ENCODE data around the gene CETP. TPM values are rescaled to one million over a fixed set of nuclear protein-coding genes. Genes with fewer than 3 reads are reported as not detected.
A peak's percentile ranks its signal among the peaks of the same experiment; 100 is the strongest.

CETP gene
- total RNA-seq, 1 donor from 2014 or later: 0.13 TPM

DNA sequence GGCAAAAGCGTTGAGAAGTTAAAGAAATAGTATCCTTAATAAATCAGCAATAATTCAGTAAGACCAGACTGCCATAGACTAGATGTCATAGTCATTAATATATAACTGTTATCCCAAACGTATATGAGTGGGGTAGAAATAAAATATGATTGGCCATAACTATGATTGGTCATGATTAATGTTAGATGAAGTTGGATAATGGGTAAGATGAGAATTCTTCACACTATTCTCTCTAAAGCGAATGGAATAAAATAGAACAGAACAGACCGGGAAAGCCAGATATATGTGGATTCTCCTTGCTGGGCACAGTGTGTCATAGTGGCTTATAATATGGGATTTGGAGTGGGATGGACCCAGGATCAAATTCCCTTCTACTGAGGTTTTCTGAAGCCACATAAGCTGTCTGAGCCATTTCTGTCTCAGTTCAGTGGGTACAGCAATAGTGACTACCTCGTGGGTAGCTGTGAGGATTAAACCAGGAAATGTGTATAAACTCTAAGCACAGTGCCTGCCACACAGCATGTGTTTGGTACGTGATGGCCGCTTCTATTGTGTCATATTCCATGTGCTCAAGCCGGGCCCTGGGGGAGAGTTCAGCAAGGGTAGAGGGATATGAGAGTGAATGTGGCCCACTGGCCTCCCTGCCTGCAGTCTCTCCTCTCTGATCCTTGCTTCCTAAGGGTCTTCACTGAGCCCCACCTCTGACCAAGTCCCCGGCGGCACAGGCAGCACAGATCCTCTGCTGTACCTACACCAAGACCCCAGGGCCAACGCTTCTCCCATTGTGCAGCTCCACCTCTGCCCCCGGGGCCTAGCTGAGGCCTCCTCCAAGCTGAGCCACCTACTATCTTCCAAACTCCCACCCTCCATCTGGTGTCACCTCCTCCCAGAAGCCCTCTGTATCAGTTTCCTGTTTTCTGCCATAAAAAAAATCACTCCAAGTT lies 3.7 kb downstream of the CETP start:
- Mint-ChIP-seq H3K4me1 (peaks cover 12% of the 10 kb centered on the region), H3K27ac (peak overlapping the region; percentile 88)

DNA sequence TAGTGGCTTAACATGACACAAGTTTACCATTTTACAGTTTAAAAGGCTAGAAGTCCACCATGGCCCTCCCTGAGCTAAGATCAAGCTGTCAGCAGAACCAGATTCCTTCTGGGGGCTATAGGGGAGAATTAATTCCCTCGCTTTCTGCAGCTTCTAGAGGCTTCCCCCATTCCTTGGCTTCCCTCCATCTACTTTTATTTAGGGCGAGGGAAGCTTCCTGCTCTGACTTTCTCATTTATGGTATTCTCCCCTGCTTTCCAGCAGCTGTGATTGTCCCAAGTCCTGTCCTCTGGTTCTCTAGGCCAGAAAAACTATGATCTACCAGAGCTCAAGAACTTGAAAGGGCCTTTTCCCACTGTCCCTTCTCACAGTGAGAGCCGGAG lies 4.3 kb downstream of the CETP start:
- DNase-seq (ENCODE audit: low spot score in 2 of 2, unreplicated experiment in 2 of 2): no peak
- peak overlapping the region; percentile 88 for H3K27ac Mint-ChIP-seq
- TF ChIP-seq, protein P1, sequence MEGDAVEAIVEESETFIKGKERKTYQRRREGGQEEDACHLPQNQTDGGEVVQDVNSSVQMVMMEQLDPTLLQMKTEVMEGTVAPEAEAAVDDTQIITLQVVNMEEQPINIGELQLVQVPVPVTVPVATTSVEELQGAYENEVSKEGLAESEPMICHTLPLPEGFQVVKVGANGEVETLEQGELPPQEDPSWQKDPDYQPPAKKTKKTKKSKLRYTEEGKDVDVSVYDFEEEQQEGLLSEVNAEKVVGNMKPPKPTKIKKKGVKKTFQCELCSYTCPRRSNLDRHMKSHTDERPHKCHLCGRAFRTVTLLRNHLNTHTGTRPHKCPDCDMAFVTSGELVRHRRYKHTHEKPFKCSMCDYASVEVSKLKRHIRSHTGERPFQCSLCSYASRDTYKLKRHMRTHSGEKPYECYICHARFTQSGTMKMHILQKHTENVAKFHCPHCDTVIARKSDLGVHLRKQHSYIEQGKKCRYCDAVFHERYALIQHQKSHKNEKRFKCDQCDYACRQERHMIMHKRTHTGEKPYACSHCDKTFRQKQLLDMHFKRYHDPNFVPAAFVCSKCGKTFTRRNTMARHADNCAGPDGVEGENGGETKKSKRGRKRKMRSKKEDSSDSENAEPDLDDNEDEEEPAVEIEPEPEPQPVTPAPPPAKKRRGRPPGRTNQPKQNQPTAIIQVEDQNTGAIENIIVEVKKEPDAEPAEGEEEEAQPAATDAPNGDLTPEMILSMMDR (IDR thresholded peaks at IDR 0.05; ENCODE audit: unreplicated experiment): no peak
- peaks cover 1% of the 10 kb centered on the region for H3K27me3 Mint-ChIP-seq (ENCODE audit: low read depth)
- H3K4me3 Mint-ChIP-seq: no peak overlapping the region
- H3K9me3 Mint-ChIP-seq: no peaks in the 10 kb centered on the region
- peaks cover 11% of the 10 kb centered on the region for H3K4me1 Mint-ChIP-seq
- no peaks in the 10 kb centered on the region for H3K36me3 Mint-ChIP-seq

More for the DNA sequence above, 3.7 kb downstream of the CETP start:
- H3K27me3 Mint-ChIP-seq (ENCODE audit: low read depth): no peaks in the 10 kb centered on the region
- H3K4me3 Mint-ChIP-seq: no peak overlapping the region
- TF ChIP-seq, protein P1 (IDR thresholded peaks at IDR 0.05; ENCODE audit: unreplicated experiment): no peak
- H3K36me3 Mint-ChIP-seq: no peaks in the 10 kb centered on the region
- no peak for DNase-seq (ENCODE audit: low spot score in 2 of 2, unreplicated experiment in 2 of 2)
- H3K9me3 Mint-ChIP-seq: no peaks in the 10 kb centered on the region

DNA sequence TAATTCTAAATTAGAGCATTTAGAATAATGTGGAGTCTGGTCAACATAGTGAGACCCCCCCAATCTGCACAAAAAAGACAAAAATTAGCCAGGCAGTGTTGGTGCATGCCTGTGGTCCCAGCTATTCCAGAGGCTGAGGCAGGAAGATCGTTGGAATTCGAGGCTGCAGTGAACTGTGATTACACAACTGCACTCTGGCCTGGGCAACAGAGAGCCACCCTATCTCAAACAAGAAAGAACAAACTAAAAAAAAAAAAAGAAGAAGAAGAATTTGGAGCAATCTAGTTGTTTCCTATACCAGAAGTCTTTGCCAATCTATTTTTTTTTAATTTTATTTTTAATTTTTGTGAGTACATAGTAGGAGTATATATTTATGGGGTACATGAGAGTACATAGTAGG lies 6.0 kb downstream of the CETP start:
- H3K27me3 Mint-ChIP-seq (ENCODE audit: low read depth): peaks cover 6% of the 10 kb centered on the region
- no peaks in the 10 kb centered on the region for H3K36me3 Mint-ChIP-seq
- peaks cover 8% of the 10 kb centered on the region for H3K4me1 Mint-ChIP-seq
- TF ChIP-seq, protein P1 (IDR thresholded peaks at IDR 0.05; ENCODE audit: unreplicated experiment): no peak
- no peak overlapping the region for H3K4me3 Mint-ChIP-seq
- H3K9me3 Mint-ChIP-seq: no peaks in the 10 kb centered on the region
- no peak overlapping the region for H3K27ac Mint-ChIP-seq
- DNase-seq (ENCODE audit: low spot score in 2 of 2, unreplicated experiment in 2 of 2): no peak

DNA sequence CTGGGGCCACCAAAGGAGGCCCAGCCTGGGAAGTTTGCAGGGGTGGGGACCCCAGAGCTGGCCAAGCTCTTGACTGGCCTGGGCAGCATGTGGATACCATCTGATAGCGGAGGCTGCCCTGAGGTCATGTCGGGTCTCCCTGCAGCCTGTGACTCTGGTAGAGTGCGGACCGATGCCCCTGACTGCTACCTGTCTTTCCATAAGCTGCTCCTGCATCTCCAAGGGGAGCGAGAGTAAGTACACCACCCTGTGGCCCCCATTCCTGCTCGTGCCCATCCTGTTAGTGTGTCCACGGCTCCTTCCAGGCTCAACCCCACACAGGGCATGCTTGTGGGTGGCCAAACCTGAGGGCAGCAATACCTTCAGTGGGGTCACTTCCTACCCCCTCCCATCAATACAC lies 8.0 kb downstream of the CETP start:
- peaks cover 8% of the 10 kb centered on the region for H3K4me1 Mint-ChIP-seq
- H3K36me3 Mint-ChIP-seq: no peaks in the 10 kb centered on the region
- TF ChIP-seq, protein P1 (IDR thresholded peaks at IDR 0.05; ENCODE audit: unreplicated experiment): no peak
- H3K27me3 Mint-ChIP-seq (ENCODE audit: low read depth): peaks cover 9% of the 10 kb centered on the region
- no peak overlapping the region for H3K4me3 Mint-ChIP-seq
- H3K27ac Mint-ChIP-seq: no peak overlapping the region
- H3K9me3 Mint-ChIP-seq: no peaks in the 10 kb centered on the region
- DNase-seq (ENCODE audit: low spot score in 2 of 2, unreplicated experiment in 2 of 2): no peak

DNA sequence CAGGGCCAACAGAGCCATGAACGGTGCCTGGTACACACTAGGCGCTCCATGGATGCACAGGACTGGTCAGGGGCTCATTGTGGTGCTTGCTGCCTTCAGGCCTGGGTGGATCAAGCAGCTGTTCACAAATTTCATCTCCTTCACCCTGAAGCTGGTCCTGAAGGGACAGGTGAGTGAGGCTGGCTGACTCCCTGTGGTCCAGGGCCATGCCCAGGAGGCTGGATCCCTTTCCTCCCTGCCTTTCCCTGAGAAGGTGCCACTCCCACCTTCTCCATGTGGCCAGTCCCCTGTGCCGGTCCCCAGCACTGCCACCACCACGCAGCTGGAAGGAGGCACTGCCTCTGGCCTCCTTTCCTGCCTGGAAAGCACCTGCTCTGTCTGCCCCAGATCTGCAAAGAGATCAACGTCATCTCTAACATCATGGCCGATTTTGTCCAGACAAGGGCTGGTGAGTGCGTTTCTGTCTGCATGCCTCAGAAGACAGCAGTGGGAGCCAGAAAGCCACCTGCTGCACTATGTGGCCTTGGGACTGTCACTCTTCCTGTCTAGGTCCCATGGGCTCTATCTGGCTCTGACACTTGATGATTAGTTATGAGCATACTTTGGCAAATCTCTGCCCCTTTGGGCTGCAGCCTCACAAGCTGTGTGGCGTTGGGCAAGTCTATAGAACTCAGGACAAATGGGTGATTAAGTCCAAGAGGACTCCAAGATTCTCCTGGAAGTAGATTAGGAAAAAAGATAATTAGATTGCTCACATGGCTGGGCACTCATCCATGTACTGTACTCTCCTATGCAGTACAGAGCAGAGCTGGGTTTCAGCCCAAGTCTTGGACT lies 9.4 kb downstream of the CETP start:
- TF ChIP-seq, protein P1 (IDR thresholded peaks at IDR 0.05; ENCODE audit: unreplicated experiment): no peak
- no peak for DNase-seq (ENCODE audit: low spot score in 2 of 2, unreplicated experiment in 2 of 2)
- no peak overlapping the region for H3K27ac Mint-ChIP-seq

More for the DNA sequence above, 9.4 kb downstream of the CETP start:
- Mint-ChIP-seq H3K4me3 (no peak overlapping the region), H3K9me3 (no peaks in the 10 kb centered on the region), H3K27me3 (ENCODE audit: low read depth) (peaks cover 14% of the 10 kb centered on the region), H3K36me3 (no peaks in the 10 kb centered on the region), H3K4me1 (peaks cover 2% of the 10 kb centered on the region)
